GM19372 (cell line): ENCODE data around the gene C1QC.

Experiments used
- ATAC-seq: cut with Tn5 transposase; IDR thresholded peaks from one replicate; pipeline ENCODE4 v1.9.1; 2021; ENCODE audit warnings: mild to moderate bottlenecking, low read depth, moderate library complexity; ENCODE audit not compliant: unreplicated experiment

The C1QC gene

GRCh38 chr1:22643381-22643780 is at the start of gene C1QC:
Gene C1QC (plus strand): TSS chr1:22643633. CDS start chr1:22644024, 391 bp downstream.
- no peak for ATAC-seq

GRCh38 chr1:22594396-22594795 is 49.0 kb upstream of the C1QC start:
- ATAC-seq, result no peak

GRCh38 chr1:22595108-22595507 is 48.3 kb upstream of the C1QC start:
- ATAC-seq, result no peak

- ATAC-seq, result no peak
Measured at GRCh38 chr1:22597301-22597965, 46.0 kb upstream of the C1QC start.

GRCh38 chr1:22597996-22598395 is 45.4 kb upstream of the C1QC start:
- ATAC-seq, result no peak

GRCh38 chr1:22598736-22599135 is 44.7 kb upstream of the C1QC start:
- no peak for ATAC-seq

GRCh38 chr1:22600071-22600816 is 43.2 kb upstream of the C1QC start:
- no peak for ATAC-seq

GRCh38 chr1:22600817-22601605 is 42.4 kb upstream of the C1QC start:
- no peak for ATAC-seq

- no peak for ATAC-seq
Measured at GRCh38 chr1:22601610-22602009, 41.8 kb upstream of the C1QC start.

GRCh38 chr1:22602060-22602740 is 41.2 kb upstream of the C1QC start:
- no peak for ATAC-seq

GRCh38 chr1:22606161-22606560 is 37.3 kb upstream of the C1QC start:
- ATAC-seq, result no peak

- no peak for ATAC-seq
Measured at GRCh38 chr1:22607154-22607553, 36.3 kb upstream of the C1QC start.

GRCh38 chr1:22608361-22608760 is 35.1 kb upstream of the C1QC start:
- ATAC-seq, result no peak

- ATAC-seq, result no peak
Measured at GRCh38 chr1:22609291-22609690, 34.1 kb upstream of the C1QC start.

GRCh38 chr1:22611530-22611947 is 31.9 kb upstream of the C1QC start:
- ATAC-seq, result no peak

- ATAC-seq, result no peak
Measured at GRCh38 chr1:22612671-22613571, 30.5 kb upstream of the C1QC start.

GRCh38 chr1:22613572-22613918 is 29.9 kb upstream of the C1QC start:
- ATAC-seq, result no peak

- no peak for ATAC-seq
Measured at GRCh38 chr1:22613951-22614350, 29.5 kb upstream of the C1QC start.

- ATAC-seq, result no peak
Measured at GRCh38 chr1:22615886-22616285, 27.5 kb upstream of the C1QC start.

GRCh38 chr1:22616571-22616970 is 26.9 kb upstream of the C1QC start:
- no peak for ATAC-seq
